HG02759 (cell line): ENCODE results near the gene ANO6.
A peak's percentile ranks its signal among the peaks of the same experiment; 100 is the strongest.
"Not testable (repeated sequence)": the region's sequence is repeated elsewhere in the genome, so short reads cannot be mapped to it uniquely, and the experiment has no call there.

Source experiments
- ATAC-seq: cut with Tn5 transposase; IDR thresholded peaks from one replicate; pipeline ENCODE4 v1.9.1; 2021; ENCODE audit warnings: mild to moderate bottlenecking, moderate library complexity; ENCODE audit not compliant: unreplicated experiment

Gene ANO6, protein sequence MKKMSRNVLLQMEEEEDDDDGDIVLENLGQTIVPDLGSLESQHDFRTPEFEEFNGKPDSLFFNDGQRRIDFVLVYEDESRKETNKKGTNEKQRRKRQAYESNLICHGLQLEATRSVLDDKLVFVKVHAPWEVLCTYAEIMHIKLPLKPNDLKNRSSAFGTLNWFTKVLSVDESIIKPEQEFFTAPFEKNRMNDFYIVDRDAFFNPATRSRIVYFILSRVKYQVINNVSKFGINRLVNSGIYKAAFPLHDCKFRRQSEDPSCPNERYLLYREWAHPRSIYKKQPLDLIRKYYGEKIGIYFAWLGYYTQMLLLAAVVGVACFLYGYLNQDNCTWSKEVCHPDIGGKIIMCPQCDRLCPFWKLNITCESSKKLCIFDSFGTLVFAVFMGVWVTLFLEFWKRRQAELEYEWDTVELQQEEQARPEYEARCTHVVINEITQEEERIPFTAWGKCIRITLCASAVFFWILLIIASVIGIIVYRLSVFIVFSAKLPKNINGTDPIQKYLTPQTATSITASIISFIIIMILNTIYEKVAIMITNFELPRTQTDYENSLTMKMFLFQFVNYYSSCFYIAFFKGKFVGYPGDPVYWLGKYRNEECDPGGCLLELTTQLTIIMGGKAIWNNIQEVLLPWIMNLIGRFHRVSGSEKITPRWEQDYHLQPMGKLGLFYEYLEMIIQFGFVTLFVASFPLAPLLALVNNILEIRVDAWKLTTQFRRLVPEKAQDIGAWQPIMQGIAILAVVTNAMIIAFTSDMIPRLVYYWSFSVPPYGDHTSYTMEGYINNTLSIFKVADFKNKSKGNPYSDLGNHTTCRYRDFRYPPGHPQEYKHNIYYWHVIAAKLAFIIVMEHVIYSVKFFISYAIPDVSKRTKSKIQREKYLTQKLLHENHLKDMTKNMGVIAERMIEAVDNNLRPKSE

DNA sequence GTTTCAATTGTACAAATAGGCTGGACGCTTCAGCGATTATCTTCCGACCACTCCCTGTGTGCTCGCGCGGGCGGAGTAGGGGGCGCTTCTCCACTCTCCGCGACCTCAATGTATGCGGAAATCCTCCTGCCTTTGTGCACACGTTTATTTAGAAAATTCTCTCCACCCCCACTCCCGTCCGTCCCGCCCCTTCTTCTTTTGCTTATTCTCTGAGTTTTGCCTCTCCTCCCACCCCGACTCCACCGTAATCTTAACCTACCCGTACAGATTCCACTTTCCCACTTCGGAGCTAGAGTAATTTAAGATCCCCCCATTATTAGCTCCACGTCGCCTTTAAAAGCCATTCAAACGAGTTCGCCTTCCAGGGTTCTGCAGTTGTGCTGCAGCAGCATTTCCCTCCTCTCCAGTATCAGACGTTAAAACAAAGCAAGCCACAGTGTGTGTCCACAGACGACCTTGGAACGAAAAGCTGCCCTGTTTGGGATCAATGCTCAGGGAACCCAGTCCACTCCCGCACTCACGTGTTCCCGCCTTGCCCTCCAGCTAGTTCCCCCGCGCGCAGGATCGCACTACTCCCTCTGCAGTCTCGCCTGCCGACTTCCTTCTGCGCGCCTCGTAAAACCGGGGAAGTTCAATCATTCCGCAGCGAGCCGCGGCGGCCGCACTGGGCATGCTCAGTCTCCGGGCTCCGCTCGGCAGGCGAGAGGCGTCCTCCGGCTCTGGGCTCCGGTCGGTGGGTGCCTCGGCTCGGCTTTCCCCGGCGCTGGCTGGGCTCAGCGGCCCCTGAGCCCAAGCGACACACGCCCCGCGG, at the start of gene ANO6:
Gene ANO6, plus strand, starts transcription at position 677 of the 811 bp plus-strand sequence. CDS start 227 bp downstream, outside the sequence.
- ATAC-seq = peak; percentile 75

DNA sequence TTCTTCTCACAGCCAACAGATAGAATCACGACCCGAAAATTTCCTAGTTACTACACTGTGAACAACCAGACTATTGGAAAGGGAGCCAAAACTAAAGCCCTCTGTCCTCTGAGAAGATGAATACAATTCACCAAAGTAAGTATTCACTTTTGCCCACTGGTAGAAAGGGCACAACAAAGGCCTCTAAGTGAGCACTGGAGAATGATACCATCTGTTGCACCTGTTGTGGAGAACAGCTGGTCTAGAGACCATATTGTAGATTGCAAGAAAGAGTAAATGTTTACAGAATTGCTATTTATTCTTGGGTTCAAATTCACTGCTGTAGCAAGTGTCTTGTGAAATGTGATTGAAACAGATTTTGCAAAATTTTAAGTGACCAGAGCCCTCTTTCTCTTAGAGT, 46.9 kb upstream of the ANO6 start:
- ATAC-seq = no peak

DNA sequence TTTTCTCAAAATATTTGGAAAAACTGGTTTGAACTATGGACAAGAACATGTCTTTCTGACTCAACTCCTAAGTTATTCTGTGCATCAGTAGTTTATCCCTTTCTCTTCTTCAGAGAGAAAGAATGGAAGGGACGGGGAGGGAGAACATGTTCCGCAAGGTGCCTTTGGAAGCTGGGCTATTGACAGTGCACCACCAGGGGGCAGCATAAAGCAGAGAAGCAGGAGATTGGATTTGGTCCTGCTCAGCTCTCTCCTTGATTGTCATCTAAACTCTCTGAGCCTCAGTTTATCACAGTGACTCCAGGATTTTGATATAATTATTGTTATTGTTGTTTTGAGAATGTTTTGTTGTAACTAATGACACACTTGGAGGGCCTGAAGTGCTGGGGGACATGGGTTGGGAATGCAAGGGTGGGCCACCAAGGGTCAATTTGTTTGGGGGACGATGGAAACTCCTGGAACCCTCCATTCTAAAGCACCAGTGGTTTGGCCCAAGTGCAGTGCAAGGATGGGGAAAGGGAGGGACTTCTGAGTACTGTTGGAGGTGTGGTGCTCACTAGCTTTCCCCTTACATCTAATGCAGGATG, 45.3 kb upstream of the ANO6 start:
- ATAC-seq = peak; percentile 88

DNA sequence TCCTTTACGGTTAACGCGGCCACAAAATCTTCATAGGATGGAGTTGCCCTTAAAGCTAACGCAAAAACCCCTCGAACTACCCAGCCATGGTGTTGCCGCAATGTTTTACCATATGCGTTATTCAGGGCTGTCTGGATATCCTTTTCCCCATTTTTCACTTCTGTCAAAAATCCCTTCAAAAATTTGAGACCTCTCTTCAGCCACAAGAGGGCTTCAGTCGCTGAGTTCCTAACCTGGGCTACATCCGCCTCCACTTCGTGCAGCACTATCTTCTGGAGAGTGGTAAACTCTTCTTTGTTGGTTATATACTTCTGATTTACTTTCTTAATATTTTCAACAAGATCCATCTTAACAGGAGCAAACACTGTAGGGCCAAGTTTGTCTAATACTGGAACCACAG, 42.6 kb upstream of the ANO6 start:
- ATAC-seq = not testable (repeated sequence)

DNA sequence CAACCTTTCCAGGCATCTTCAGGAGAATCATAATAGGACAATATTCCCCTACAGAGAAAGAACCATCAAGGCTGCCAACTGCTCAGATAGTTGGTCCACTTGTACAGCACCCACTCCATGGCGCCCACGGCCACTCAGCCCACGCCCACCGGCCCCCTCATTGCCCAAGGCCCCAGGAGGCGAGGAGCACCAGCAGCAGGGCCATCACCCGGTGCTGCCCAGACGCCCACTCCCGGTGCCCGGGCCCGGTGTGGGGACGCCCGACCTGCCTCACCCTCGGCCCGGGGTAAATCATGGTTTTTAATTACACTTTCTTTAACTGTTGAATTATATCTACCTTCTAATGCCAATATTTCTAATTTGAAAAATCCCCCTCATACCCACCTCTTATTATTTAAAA, 41.3 kb upstream of the ANO6 start:
- ATAC-seq = no peak

DNA sequence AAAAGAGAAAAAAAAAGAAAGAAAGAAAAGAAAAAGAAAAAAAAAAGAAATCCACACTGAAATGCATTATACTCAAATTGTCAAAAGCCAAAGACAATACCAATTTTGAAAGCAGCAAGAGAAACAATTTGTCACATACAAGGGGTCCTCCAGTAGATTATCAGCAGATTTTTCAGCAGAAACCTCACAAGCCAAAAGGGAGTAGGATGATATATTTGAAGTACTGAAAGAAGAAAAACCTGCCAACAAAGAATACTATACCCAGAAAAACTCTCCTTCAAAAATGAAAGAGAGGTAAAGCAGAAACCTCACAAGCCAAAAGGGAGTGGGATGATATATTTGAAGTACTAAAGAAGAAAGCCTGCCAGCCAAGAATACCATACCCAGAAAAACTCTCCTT, 37.1 kb upstream of the ANO6 start:
- ATAC-seq = no peak

DNA sequence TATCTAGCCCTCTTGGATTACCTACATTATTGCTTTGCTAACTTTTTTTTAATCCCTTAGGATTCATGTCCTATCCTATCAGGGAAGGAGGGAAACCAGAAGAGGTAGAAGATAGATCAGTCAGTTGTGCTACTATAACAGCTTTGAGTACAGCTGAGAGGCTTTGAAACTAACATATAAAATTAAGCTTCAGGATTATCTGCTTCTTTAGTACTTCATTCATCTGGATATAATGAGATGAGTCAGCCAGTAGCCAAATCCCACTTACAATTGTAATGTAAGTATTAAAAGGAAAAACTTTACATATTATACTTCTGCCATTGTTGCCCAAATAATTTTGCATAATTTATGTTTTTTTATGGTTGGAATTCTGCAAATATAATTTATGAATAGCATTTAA, 33.4 kb upstream of the ANO6 start:
- no peak for ATAC-seq

DNA sequence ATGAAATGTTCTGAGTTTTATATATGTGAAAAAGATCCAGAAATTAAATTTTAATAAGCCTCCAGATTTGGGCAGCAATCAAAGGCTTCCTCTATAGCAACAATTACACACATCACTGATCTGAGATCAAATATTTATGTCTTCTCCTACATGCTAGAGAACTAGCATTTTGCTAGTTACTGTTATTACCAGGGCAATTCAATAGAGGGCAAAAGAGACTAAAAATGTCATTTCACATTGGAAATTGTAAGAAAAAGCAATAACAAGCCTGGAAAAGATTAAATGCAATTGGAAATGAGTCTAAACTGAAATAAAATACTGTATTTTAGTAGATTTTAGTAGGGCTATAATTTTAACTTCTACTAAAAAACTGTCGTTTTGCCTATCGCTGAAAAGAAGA, 32.6 kb upstream of the ANO6 start:
- ATAC-seq = no peak

DNA sequence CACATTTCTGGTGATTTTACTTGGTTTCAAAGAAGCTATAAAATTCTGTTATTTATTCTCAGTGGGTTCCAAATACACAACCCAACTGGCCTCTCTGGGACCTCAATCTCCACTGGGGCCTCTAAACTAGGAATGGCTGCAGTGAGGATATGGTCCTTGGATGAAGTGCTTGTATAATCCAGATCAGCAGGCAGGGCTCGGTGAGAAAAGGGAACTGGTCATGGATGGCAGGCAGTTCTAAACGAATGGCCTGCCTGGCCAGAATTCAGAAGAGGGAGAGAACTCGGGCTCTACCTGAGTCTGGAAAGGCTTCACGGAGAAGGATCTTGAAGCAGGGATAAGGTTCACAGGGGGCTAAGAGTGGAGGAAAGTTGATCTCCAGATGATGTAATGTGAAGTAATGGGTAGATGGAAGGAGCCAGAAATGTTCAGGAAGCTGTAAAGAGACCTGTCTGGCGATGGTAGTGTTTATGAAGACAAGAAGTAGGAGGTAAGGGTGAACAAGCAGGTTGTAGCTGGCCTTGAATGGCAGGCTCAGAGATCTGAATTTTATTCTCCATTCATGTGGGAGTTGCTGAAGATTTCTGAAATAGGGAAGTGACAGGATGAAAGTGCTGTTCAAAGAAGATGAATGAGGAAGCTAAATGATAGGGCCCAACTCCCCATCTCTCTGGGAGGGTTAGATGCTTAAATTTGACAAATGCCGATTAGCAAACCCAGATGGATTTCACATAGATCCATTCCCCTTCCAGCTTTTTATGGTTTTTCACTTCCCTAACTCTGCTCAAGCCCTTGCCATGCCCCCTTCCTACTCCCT, 31.5 kb upstream of the ANO6 start:
- no peak for ATAC-seq

DNA sequence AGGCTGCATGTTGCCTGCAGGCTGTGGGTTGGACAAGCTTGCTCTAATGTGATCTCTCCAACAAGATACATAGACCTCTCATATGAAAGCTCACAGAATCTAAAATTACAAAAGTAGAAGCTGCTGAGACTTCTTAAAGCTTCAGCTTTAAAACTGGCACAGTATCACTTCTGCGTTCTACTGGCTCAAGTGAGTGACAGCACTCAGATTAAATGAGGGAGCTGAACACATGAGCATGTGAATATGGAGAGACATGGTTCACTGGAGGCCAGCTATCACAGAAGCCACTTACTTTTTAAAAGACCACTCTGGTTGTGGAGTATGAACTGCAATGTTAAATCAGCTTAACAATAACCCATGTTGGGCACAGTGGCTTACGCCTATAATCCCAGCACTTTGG, 29.1 kb upstream of the ANO6 start:
- no peak for ATAC-seq

DNA sequence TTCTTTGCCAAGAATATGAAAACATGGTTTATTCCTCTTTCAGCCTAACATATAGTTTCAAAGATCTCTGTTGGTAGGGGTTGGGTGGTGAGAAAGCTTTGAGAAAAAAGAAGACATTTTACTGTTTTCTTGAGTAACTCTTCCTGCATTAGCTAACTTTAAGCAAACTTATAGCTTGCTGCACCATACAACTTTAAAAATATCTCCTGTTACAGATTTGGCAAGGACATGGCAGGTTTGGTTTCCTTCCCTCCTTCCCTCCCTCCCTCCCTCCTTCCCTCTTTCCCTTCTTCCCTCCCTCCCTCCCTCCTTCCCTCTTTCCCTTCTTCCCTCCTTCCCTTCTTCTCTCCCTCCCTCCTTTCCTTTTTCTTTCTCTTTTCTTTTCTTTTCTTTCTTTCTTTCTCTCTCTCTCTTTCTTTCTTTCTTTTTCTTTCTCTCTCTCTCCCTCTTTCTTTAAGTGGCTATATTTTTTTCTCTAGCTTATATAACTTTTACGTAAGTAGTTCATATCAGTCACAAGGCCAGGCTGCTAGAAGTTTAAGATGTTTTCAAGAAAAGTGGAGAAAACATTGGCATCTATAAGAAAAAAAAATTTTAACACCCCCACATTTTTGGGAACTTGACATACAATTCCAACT, 26.0 kb upstream of the ANO6 start:
- no peak for ATAC-seq

DNA sequence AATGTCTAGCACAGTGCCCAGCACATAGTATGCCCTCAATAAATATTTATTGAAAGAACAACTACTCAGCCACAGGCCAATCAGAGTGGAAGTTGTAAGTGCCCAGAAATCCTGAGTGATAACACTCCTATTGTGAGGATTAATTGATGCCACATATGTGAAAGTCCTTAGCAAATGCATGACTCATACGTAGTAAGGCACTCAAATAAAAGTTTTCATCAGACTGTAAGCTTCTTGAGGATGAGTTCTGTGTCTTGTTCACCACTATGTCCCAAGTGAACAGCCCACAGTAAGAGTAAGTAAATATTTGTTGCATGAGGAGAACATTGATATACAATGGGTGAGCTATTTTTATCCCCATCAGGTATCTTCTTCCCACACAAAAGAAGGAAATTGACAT, 24.7 kb upstream of the ANO6 start:
- ATAC-seq = no peak

DNA sequence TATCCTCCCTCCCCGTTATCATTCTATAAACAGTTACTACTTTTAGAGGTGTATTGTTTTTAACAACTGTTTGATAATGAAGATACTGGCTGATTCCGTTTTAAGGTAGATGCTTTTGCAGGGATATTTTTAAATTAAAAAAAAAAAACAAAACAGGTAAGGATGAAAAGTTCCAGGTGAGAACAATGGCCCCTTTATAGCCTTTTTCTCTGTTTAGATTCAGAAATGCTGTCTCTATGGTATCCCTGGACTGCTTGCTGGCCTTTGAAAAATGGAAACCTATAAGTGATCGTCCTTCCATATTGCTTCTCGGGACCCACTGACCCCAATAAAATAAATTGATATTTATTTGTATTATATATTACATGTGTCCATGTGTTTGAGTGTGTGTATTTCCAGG, 23.2 kb upstream of the ANO6 start:
- ATAC-seq = no peak

DNA sequence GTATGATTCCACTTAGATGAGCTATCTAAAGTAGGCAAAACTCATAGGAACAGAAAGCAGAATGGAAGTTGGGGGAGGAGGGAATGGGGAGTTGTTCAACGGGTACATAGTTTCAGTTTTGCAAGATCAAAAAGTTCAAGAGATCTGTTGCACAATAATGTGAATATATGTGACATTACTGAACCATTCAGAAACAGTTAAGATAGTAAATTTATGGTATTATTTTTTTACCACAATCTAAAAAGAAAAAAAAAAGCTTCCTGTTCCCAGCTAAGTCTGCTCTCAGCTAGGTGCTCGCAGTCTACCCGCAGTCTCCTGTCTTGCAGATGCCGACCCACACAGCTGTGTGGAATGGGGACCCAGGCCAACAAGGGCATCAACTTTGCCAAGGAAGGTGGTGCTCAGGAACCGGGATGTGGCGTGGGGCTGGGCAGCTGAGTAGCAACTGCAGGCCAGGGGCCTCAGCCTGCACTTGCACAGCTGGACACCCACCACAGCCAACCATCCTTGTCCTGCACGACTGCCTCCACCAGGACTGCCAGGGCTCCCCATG, 15.3 kb upstream of the ANO6 start:
- ATAC-seq = no peak

DNA sequence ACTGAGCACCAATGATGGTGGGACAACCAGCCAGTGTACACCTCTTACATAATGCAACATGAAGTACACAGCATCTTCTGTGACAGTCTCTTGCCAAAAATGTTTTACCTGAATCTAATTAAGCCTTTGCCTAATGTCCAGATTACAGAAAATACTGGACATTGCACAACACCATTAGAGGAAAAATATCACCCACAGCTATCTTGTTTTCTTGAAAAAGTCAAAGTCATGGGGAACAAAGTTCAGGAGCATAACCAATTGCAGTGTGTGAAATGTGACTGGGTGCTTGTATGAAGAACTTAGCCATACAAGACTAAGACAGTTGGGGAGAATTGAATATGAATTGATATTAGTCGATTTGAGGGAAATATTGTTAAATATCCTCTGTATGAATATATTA, 12.1 kb upstream of the ANO6 start:
- ATAC-seq = no peak

DNA sequence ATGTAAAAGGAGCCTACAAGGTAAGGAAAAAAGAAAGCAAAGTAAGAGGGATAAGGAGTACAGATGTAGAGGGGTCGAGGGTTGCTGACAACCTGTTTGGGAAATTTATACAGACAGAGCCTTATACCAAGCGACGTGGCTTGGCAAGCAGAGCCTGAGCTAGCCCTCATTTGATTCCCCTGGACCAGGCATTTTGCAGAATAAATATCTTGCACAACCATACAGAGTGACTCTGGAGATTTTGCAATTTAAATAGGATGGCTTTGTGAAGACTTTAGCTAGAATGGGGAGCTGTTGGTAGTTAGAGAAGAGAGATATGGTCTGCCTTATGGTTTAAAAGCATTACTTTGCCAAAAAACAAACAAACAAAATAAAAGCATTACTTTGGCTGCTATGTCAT, 11.1 kb upstream of the ANO6 start:
- ATAC-seq = no peak

DNA sequence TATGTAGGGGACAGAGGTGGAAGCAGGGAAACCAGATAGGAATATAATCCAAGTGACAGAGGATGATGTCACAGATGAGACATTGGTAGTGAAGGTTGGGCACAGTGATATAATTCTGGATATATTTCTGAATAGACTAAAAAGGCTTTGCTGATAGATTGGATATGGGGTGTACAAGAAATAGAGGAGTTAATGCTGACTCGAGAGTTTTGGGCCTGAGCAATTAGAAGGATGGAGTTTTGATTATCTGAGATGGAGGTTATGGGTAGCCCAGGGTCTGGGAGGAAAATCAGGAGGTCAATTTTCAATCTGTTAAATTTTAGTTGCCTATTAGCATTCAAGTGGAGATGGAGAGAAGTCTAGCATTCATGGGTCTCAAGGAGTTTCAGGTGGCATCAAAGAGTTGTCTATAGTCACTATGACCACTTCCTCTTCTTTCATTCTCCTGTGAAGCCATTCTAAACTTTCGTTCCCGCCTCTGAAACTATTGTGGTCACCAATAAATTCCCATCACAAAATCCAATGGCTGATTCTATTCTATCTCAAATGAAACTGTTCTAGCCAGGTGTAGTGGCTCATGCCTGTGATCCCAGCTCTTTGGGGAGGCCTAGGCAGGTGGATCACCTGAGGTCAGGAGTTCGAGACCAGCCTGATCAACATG, 10.6 kb upstream of the ANO6 start:
- ATAC-seq = peak; percentile 77

DNA sequence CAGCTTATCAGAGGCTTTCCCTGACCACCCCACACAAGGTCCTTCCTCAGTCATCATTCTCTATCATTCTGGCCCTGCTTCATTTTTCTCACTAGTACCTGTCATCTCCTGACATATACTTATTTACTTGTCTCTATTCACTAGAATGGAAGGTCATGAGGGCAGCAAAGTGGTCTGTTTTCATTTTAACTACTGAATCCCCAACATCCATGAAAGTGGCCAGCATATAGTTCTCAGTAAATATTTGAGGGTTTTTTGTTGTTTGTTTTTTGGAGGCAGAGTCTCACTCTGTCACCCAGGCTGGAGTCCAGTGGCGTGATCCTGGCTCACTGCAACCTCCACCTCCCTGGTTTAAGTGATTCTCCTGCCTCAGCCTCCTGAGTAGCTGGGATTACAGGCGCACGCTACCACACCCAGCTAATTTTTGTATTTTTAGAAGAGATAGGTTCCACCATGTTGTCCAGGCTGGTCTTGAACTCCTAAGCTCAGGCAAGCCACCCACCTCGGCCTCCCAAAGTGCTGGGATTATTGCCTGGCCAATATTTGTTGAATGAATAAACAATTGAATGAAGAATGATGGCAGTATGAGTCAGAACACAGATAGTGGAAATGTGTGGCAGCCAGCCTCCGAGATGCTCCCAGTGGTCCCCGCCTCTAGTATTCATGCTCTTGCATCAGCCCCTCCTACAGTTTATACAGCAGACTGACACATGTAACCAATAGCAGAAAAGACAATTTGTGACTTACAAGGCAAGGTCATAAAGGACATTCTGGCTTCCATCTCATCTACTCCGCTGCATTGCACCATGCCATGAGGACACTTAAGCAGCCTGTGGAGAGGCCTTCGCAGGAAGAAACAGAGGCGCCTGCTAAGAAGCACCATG, 7.0 kb upstream of the ANO6 start:
- ATAC-seq = no peak
